ENCODE results near the gene DNAH9.

DNAH9 gene

GRCh38 chr17:11825572-11826209, 227.4 kb downstream of the DNAH9 start:
- no peak for DNase-seq (ENCODE audit: low read depth in 1 of 2, low spot score in 1 of 2)

GRCh38 chr17:11832401-11833137, 234.3 kb downstream of the DNAH9 start:
- DNase-seq (ENCODE audit: low read depth in 1 of 2, low spot score in 1 of 2), result no peak

GRCh38 chr17:11836508-11836907, 238.2 kb downstream of the DNAH9 start:
- no peak for DNase-seq (ENCODE audit: low read depth in 1 of 2, low spot score in 1 of 2)

- DNase-seq (ENCODE audit: low read depth in 1 of 2, low spot score in 1 of 2), result no peak
These were observed 241.8 kb downstream of the DNAH9 start for GRCh38 chr17:11840052-11840451.

- no peak for DNase-seq (ENCODE audit: low read depth in 1 of 2, low spot score in 1 of 2)
These were observed 242.6 kb downstream of the DNAH9 start for GRCh38 chr17:11840831-11841230.

- no peak for DNase-seq (ENCODE audit: low read depth in 1 of 2, low spot score in 1 of 2)
These were observed 250.1 kb downstream of the DNAH9 start for GRCh38 chr17:11848330-11848729.

GRCh38 chr17:11852231-11852630, 254.0 kb downstream of the DNAH9 start:
- DNase-seq (ENCODE audit: low read depth in 1 of 2, low spot score in 1 of 2), result no peak

- no peak for DNase-seq (ENCODE audit: low read depth in 1 of 2, low spot score in 1 of 2)
These were observed 254.6 kb downstream of the DNAH9 start for GRCh38 chr17:11852912-11853311.

- no peak for DNase-seq (ENCODE audit: low read depth in 1 of 2, low spot score in 1 of 2)
These were observed 255.3 kb downstream of the DNAH9 start for GRCh38 chr17:11853321-11854151.

GRCh38 chr17:11855306-11855705, 257.0 kb downstream of the DNAH9 start:
- no peak for DNase-seq (ENCODE audit: low read depth in 1 of 2, low spot score in 1 of 2)

- DNase-seq (ENCODE audit: low read depth in 1 of 2, low spot score in 1 of 2), result no peak
These were observed 258.7 kb downstream of the DNAH9 start for GRCh38 chr17:11857006-11857405.

- DNase-seq (ENCODE audit: low read depth in 1 of 2, low spot score in 1 of 2), result no peak
These were observed 271.6 kb downstream of the DNAH9 start for GRCh38 chr17:11869680-11870394.

GRCh38 chr17:11871773-11872172, 273.5 kb downstream of the DNAH9 start:
- DNase-seq (ENCODE audit: low read depth in 1 of 2, low spot score in 1 of 2), result no peak

- DNase-seq (ENCODE audit: low read depth in 1 of 2, low spot score in 1 of 2), result no peak
These were observed 276.5 kb downstream of the DNAH9 start for GRCh38 chr17:11874756-11875155.

GRCh38 chr17:11880714-11881113, 282.4 kb downstream of the DNAH9 start:
- DNase-seq (ENCODE audit: low read depth in 1 of 2, low spot score in 1 of 2), result no peak

GRCh38 chr17:11882716-11883115, 284.4 kb downstream of the DNAH9 start:
- DNase-seq (ENCODE audit: low read depth in 1 of 2, low spot score in 1 of 2), result no peak

- DNase-seq (ENCODE audit: low read depth in 1 of 2, low spot score in 1 of 2), result no peak
These were observed 286.8 kb downstream of the DNAH9 start for GRCh38 chr17:11885051-11885450.

- no peak for DNase-seq (ENCODE audit: low read depth in 1 of 2, low spot score in 1 of 2)
These were observed 291.0 kb downstream of the DNAH9 start for GRCh38 chr17:11889266-11889665.

GRCh38 chr17:11893862-11894261, 295.6 kb downstream of the DNAH9 start:
- no peak for DNase-seq (ENCODE audit: low read depth in 1 of 2, low spot score in 1 of 2)

GRCh38 chr17:11896199-11896598, 297.9 kb downstream of the DNAH9 start:
- no peak for DNase-seq (ENCODE audit: low read depth in 1 of 2, low spot score in 1 of 2)

GRCh38 chr17:11898526-11899235, 300.4 kb downstream of the DNAH9 start:
- DNase-seq (ENCODE audit: low read depth in 1 of 2, low spot score in 1 of 2), result no peak
